CD4-positive, alpha-beta T cell treated with Interleukin-21 for 1 hour (primary cell): ENCODE results near the gene ITPR2.

Experiments
- DNase-seq: peaks from one replicate; pipeline ENCODE4 v3.0.0-alpha.2; 2020

ITPR2 gene

DNA sequence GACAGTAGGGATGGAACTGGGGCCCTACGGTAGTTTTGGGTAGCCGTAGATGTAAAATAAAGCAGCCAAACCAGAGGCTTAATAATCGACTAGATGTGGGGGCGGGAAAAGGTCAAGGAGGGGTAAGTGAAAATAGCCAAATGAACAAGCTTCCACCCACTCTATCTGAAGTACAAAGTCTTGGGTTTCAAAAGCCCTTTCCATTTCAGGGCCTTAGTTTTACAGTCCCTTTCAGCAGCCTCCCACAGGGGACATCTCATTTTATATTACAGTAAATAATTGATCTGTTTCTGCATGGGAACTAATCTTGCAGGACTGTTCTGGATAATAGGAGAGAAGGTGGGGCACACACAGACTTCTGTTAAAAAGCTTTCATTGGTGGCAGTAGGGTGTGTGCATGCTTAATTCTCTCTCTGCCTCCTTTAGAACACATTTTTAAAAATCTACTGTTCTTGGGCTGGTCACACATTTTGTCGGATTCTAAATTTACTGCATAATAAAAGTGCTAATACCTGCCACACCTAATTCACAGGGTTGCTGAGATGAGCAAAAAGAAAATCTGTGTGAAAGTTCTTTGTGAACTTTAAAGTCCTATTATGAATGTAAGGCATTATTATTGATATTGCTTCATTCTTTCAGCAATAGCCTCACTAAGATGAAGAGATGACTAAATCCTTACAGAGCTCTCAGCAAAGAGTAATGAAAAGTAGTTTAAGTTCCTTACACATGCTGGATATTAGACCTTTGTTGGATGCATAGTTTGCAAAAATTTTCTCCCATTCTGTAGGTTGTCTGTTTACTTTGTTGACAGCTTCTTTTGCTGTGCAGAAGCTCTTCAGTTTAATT lies 104.6 kb downstream of the ITPR2 start:
- DNase-seq = no peak

DNA sequence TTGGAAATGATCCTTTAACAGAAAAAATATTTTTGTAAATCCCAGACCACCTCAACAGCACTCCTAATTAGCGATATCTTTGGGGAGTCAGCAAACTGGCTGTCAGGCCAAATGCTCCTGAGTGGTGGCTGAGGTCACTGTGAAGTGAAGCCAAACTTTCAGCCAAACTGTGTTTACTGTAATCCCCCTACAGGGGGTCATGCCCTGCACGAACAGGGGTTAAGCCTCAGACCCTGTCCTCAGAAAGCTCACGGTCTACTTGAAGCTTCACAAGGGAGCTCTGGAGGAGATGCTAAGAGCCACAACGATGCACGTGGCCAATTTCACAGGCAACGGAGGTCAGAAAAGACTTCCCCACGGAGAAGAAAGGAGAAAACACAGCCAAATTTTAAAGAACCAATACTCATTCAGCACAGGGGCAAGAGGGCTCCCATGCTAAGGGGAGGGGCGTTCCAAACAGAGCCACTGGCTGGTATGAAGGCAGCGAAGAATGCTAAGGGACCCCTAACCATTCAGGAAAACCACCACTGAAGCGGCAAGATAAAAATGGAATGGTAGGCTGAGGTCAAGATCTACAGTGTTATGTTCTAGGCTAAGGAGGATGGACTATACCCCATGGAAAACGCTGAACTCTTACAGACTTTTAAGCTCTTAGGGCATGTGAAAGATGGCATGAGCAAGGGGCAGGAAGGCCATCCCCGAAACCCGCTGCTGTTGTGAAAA lies 105.4 kb downstream of the ITPR2 start:
- DNase-seq = no peak

DNA sequence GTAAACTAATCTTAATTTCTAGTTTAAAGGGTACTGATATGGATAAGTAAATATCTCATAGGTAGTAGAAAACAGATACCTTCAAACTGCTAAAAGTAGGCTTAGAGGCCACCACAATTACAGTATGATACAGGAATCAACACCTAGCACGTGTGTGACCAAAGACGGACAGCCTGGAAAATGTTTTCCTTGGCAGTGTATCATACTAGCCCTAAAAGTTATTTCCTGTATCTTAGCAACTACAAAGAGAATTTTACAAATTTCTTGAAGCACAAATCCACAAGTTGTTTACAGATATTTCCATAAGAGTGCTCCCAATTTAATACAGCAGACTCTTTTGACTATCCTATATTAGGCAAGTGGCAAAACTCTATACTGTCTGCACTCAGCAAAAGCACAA lies 106.0 kb downstream of the ITPR2 start:
- DNase-seq = no peak

DNA sequence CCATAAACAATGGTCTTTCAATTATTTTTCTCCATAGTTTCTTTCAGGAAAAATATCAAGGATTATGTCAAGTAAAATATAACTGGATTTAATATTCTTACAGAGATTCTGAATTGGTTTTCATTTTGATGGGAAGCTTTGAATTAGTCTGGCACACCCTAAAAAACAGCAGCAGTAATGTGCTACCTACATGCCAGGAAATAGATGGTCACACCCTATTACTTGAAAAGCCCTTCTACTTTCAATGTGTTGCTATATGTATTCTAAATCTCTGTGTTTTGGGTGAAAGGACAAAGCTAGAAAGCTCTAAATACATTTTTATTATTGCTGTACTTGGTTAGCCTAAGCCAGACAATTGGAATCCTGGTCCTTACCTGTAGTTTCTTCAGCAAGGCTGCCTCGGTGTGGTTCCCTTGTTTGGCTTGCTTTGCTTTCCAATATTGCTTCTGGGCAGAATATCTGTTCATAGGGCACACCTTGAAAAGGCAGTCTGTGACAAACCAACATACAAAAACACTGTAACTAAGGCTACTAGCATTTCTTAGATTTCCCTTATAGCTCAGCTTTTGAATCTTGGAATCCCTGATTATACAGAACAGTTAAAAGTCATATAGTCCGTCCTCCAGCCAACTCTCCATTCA lies 107.6 kb downstream of the ITPR2 start:
- no peak for DNase-seq

DNA sequence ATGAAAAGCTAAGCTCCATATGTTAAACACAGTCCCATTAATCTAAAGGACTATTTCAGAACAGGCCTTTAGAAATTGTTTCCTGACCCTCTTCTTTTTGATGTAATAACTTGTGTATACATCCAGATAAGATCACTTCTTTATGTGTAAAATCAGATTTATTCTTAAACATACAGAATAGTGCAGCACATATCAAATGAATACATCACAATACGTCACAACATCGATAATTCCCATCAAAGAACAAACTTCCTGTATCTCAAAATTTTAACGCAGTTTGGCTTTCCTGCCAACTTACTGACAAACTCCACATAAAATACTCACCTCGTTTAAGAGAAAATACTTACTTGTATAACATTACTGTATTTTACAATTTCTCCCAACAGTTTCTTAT lies 108.7 kb downstream of the ITPR2 start:
- DNase-seq = no peak

DNA sequence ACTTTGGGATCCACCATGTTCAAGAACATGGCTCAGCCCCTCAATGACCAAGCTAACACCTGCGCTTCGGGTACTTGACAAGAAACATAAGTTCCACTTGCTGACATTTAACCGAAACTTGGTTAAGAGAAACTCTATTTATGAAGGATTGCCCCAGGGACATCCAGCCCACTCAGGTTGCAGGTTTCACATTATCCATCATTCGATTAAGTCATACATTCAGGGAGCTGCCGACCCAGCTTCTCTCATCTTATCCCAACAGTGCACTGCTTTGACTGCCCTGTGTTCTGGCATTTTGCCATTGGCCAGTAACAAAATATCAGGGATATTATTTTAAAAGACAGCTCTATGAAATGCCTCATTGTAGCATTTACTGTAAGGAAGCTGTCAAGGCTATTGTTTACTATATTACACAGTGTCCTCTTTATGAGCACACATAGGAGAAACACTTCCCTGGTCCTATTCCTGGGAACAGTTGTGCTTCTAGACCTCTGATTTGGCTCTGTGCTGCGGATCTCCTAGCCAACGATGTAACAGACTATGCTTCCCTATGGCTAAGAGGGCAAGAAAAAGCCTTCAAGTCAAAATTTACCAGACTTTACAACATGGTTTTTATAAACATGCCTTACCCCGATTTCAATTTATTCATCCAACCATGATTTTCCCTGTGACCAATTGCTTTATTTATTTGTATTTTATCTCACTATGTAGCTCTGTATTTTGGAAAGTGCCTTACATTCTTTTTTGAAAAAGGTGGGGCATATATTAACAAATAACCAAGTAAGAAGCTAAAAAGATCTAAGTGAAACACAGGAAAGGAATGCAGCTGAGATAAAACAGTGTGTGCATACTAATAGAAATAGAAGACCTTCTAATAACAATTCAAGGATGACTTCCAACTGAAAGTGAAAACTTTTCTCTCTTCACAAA lies 109.3 kb downstream of the ITPR2 start:
- no peak for DNase-seq

DNA sequence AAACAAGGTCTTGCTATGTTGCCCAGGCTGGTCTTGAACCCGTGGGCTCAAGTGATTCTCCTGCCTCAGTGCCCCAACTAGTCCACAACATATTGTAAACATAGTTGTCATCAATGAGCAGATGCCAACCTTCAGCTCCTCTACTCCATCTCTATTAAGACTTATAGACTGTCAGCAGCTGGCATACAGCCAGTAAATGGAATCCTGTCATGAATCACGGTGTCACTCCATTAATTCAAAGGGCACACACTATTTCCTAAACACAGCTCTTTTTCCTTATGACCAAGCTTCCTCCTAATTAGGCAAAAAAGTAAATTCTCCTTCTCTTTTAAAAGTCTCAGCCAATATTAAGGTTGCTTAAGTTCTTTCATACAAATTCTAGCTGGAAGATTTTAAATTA lies 111.2 kb downstream of the ITPR2 start:
- DNase-seq = no peak

DNA sequence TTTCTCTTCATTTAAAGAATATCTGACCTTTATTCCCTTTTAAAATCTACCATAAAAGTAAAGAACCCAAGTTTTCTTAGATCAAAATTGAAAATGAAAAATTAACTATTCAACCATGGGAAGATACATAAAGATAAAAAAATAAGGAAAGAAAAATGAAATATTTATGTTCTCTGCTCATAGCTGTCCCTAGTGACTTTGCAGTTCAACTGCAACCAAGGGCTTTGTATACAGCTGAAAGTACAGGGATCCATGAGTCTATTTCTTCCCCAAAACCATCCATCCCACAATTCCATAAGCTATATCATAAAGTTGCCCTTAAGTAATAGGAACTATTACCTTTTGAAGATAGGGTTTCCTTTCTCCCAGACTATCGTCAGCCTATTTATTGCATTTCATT lies 113.1 kb downstream of the ITPR2 start:
- no peak for DNase-seq

DNA sequence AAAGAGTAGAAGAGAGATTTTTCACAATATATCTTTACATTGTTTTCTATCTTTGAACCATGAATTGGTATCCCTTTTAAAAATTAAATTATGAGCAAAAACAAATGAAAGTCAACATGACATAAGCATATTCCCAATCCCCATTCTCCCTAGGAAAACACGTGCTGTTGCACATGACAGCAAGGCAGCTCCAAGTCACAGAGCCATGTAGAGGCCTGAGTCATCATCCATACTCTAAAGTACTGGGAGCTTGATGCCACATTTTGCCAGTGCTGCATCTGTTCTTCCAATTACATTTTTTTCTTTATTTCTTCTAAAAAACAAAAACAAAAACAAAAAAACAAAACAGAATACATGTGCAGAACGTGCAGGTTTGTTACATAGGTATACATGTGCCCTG lies 115.2 kb downstream of the ITPR2 start:
- no peak for DNase-seq

DNA sequence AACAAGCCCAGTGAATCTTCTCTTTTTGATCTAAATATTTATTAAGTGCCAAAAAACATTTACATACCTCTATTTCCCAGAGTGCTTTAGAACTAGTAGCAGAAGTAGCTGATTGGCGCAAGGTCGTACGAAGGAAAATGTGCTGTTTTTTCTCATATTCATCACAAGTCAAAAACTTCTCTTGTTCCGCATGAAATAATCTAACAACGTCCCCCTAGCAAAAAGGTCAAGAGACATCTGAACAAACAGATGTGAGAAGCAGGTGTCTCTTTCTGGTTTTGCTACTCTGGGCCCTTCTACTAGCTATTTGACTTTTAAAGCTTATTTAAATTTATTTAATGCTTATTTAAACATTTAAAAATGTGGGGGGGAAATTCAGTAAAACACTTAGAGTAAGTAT lies 117.8 kb downstream of the ITPR2 start:
- DNase-seq = no peak

DNA sequence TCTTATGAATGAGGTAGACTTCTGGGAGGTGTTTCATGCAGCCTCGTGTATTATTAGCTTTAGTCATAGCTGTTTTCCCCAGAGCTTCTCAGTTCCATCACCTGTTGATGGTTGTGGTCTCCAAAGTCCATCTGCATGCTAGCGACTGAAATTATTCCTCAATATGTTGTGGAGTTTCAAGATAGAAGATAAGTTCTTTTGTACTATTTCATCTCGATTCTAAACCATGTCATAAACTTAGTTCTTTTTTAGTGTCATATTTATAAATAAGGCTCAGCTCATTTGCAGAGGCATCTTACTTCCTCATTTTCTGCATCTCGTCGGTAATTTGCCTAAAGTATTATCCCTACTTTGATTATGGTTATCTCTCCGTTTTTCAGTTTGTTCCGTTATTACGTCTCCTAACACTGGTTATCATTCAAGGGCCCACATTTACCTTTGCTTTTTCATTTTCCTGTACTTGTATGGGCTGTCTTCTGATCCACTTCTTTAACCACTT lies 119.1 kb downstream of the ITPR2 start:
- DNase-seq = no peak

DNA sequence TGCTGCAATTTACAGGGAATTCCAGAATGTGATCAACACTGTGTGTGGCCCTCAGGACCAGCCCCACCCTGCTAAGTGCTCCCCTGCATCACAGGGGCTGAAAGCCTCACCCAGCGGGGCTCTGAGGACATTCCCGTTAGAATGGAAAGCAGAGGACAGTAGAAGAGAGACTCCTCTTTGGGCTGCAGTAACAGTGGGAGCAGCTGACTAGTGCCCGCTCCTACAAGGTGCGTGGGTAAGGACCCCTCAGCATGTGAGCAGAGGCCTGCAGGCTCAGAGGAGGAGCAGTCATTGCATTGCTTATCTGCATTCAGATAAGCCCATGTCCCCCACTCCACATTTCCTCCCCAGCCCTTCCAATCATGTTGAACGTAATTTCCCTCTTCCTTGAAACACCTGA lies 120.1 kb downstream of the ITPR2 start:
- no peak for DNase-seq

DNA sequence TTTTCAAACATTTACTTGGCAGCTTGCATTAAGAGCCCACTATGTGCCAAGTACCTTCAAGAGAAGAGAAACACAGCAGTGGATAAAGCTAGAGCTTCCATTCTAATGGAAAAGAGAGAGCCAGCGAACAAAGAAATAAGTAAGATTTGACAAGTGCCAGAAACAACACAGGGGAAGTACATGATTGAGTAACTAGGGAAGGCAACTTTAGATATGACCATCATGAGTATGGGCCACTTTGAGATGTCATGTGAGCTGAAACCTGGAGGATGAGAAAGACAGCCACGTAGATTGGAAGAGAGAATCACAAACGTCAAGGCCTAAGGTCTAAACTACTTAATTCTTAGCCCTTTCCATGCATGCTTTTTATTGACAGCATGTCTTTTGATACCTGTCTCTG lies 121.4 kb downstream of the ITPR2 start:
- DNase-seq = no peak

DNA sequence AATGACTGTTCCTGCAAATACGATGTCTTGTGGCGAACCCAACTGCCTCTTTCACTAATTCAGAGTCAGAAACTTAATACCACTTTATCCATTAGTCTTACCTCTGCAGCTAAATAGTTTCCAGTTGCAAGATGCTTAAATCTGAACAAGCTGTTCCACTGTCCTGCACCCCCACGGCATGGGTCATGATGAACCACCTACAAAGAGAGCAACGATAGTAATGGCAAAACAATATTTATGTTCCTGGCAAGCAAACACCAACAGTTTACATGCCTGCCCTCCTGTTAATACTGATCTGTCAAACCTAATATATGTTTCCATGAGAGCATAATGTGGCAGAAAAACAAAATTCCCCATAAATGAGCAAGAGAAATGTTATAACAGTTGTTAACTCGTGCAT lies 121.9 kb downstream of the ITPR2 start:
- DNase-seq = no peak

DNA sequence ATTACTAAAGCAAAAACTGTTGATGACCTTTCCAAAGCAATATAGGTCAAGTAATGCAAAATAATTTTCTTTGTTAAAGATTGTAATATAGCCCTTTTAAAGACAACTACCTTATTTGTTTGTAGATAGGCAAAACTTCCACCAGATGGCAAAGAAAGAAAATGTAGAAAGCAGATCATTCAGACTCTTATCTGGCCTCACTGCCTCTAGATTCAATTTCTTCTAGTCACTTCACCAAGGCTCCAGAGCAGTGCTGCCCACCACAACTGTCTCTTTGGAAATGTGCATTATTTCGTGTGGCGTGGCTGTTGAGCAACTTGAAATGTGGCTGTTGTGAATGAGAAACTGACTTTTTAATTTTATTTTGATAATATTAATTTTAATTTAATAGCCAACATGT lies 127.1 kb downstream of the ITPR2 start:
- no peak for DNase-seq

DNA sequence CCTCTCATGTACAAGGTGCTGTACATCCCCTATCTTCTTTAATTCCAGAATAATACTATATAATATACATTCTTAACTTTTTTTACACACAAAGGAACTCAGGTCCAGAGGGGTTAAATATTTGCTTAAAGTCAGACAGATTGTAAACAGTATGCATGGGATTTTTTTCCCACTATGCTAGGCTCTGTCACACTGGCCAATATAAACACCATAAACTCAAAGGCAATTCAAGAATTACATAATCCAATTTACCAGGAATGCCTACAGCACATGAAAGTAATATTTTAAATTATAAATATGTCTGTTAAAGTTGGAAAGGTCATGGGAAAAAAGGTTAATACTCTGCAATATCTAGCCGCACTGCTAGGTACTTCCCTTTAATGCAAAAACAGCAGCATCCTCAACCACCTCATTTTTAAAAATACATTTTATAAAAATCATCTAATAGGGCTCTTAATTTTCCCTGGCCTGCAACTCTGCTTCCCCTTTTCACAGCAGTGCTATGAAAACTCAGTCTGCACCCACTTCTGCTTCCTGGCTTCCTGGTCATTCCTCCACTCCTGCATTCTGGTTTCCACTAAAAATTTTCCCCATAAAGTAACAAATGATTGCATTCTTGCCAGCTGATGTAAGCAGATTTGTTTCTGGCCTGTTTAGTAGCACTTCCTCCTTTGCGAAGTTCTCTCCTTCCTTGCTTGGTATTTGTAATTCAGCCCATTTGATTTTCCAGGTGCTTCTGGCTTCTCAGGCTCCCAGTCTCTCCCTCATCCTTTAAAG lies 128.1 kb downstream of the ITPR2 start:
- DNase-seq = no peak

DNA sequence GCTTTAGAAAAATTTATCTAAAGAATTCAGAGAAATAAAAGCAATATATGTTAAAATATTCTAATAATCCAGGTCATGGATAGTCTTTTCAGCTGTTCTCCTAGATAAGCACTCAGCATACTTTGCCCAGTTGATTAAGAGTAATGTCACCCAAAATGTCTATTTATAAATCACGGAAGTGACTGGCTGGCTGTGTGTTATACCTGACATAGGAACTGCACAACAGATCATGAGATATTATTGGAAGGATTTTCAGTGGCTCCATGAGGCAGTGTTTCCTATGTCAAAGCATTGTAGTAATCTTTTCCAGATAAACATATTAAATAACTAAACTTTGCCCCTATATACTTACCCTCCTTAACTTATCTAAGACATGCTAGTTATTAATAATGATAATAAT lies 128.8 kb downstream of the ITPR2 start:
- DNase-seq = no peak

DNA sequence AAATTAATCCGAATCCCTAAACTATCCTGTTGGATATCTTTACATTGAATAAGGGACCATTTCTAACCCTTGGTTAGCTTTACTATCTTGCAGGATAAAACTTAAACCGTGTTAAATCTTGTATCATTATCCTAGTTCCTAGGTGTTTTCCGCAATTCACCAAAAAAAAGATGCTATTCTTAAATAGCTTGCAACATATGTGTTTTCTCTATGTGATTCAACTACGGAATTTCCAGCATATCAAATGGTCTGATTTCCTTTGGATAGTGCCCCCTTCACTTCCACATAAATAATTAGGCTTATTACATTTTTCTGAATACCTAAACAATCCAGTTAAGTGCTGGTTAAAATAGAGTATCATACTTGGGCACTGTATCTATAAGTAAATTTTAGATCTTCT lies 130.3 kb downstream of the ITPR2 start:
- DNase-seq = no peak

DNA sequence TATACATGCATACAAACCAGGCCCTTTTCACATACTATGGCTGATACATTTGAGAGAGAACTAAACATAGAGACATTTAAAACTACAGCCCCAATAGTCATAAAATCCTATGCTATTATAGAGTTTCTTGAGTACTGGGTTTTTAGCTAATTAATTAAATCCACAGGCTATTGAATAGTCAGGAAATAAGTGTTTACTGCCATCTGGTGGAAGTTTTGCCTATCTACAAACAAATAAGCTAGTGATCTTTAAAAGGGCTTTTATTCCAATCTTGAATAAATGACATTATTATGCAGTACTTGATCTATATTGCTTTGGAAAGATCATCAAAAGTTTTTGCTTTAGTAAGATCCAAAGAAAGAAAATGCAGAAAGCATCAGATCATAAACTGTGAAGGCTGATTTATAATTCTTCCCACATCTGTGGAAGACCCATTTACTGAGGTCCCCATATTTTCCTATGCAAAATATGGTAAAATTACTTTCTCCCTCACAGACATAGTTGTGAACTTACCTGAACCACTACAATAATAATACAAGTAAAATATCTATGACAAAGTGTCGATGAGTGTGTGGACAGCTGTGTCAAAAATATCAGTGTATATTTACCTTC lies 131.3 kb downstream of the ITPR2 start:
- DNase-seq = peak; percentile 35

DNA sequence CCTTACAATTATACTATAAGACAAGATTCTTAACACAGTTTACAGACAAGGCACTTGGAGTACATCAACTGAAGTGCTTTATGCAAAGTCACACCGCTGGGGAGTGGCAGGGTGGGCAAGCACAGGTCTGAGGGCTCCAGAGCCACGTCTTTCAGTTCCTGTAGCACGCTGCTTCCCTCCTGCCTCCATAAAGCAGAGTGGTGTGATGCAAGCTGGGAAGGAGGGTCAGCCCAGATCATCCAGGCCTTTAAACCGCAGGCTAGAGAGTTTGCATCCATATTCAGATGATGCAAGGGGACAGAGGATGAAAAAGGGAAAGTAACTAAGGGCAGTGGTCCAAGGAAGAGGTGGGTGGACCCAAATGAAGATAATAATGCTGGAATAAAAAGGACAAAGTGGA lies 132.6 kb downstream of the ITPR2 start:
- no peak for DNase-seq

DNA sequence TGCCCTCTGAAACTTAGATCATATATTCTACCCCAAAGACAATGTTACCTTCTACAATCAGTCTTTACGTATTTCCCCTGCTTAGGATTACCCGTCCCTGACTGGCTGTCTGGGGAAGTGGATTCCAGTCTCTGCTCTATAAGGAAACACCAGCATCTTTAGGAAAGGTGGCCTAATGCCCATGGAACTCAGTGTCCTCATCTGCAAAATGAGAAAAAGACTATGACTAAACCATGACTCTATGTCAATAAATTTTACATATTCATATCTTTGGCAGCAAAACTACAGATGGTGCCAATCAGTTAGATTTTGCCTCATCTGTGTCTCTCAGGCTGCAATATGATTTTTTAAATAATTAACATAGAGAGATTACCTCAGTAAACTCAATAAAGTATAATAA lies 133.8 kb downstream of the ITPR2 start:
- no peak for DNase-seq

DNA sequence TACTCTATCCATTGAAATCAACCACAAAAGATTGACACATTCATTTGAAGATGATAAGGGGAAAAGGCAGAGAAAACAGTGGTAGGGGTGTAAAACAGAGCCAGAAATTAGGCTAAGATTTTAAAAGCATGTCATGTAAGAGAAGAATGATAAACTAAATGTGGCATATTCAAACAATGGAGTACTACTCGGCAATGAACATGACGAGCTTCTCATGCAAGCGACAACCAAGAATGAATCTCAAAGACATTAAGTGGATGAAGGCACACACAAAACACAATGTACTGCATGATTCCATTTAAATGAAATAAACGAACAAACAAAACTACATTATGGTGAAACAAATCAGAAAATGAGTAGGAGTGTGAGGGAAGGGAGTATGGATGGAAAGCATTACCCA lies 134.8 kb downstream of the ITPR2 start:
- DNase-seq = no peak
